Pancreas (tissue), 10 donors: ENCODE data around the gene BHLHA9. TPM values are rescaled to one million over a fixed set of nuclear protein-coding genes. Genes with fewer than 3 reads are reported as not detected.
A peak's percentile ranks its signal among the peaks of the same experiment; 100 is the strongest.

ENCODE experiments used
- ATAC-seq, 4 donors: fragments of 200-7000 bp; cut with Tn5 transposase; one replicate each; pipeline versions ENCODE4 v1.8.0 to v1.9.1; 2020; ENCODE audit warnings: mild to moderate bottlenecking in 4 of 4, moderate library complexity in 4 of 4
- DNase-seq, 6 donors: peaks; one replicate each; pipeline ENCODE4 v3.0.0-alpha.2; 2020
- FAIRE-seq: peaks from 2 replicates; lab custom pipeline; 2012; peaks lifted over from hg19 to GRCh38; lab: Jason Lieb, UNC
- H3K27ac ChIP-seq, 4 donors: fragments of 200-600 bp; sonication (generic); 1 replicate in 3 of 4; 2 replicates in 1 of 4; pipeline versions ENCODE4 v1.5.0 to v1.8.0; 2020
- H3K27me3 ChIP-seq, 4 donors: fragments of 200-600 bp; one replicate each; pipeline ENCODE4 v1.8.0; 2021
- H3K36me3 ChIP-seq, 3 donors: fragments of 200-600 bp; sonication (generic) in 1 of 3; one replicate each; pipeline versions ENCODE4 v1.5.0 to v1.8.0; 2020 to 2021
- H3K4me1 ChIP-seq, 3 donors: fragments of 200-600 bp; one replicate each; pipeline ENCODE4 v1.8.0; 2021
- H3K4me3 ChIP-seq, 4 donors: fragments of 200-600 bp; sonication (generic) in 2 of 4; one replicate each; pipeline versions ENCODE4 v1.5.0 to v1.8.0; 2020 to 2021
- H3K9me3 ChIP-seq, 4 donors: fragments of 200-600 bp; one replicate each; pipeline ENCODE4 v1.8.0; 2021
- WGBS, 2 donors: extraction: QIAGEN DNeasy Blood & Tissue Kit; methylation state at CpG; one replicate each; pipeline ENCODE4 v1.1.7; 2013; 5-methylcytosine and 5-hydroxymethylcytosine counted together
- intact Hi-C, 3 donors: fragments of 100-400 bp; cut with DNase I; formaldehyde crosslinking; loops; one replicate each; pipeline versions ENCODE4 v1.11.1 to v1.14.2; 2022
- polyA plus RNA-seq, 2 donors: library from polyadenylated mRNA; stranded (reverse); fragments of 200-250 nt; gene quantifications; one replicate each; pipeline ENCODE4 v1.2.3, GENCODE V29; 2013
- total RNA-seq, 6 donors: library from RNA; stranded (reverse); fragmentation: NEBNext Ultra II Directional in 4 of 6; extraction: Animal tissue kit (Norgen Biotek cat#: 25700) in 4 of 6; gene quantifications; one replicate each; pipeline versions ENCODE4 v1.2.1 to v1.2.4, GENCODE V29; 2021 to 2023
- TF ChIP-seq, protein P1 (sequence below), 4 donors: fragments of 200-600 bp; sonication (generic) in 3 of 4; IDR thresholded peaks; one replicate each; pipeline versions ENCODE4 v1.5.0 to v1.8.0; 2021; ENCODE audit warnings: antibody characterized with exemption in 4 of 4
- donor health status: healthy with polysubstance abuse.
- donor health status: DM: no; HTN: no; CAD: no; lungs with moderate emphysema.
- donor health status: DM: no; HTN: no; CAD: no.
- donor health status: control.
- donor health status: control.
- donor health status: Bipolar disorder and iron deficiency.
- donor health status: DM: yes; HTN: yes; CAD: no.
- donor health status: DM: no; HTN: no; CAD: no.
- donor health status: DM: no; HTN: no; CAD: no.
- donor health status: DM: yes; HTN: yes; CAD: no.

The BHLHA9 gene
- total RNA-seq, result not detected
- not detected for polyA plus RNA-seq

DNA sequence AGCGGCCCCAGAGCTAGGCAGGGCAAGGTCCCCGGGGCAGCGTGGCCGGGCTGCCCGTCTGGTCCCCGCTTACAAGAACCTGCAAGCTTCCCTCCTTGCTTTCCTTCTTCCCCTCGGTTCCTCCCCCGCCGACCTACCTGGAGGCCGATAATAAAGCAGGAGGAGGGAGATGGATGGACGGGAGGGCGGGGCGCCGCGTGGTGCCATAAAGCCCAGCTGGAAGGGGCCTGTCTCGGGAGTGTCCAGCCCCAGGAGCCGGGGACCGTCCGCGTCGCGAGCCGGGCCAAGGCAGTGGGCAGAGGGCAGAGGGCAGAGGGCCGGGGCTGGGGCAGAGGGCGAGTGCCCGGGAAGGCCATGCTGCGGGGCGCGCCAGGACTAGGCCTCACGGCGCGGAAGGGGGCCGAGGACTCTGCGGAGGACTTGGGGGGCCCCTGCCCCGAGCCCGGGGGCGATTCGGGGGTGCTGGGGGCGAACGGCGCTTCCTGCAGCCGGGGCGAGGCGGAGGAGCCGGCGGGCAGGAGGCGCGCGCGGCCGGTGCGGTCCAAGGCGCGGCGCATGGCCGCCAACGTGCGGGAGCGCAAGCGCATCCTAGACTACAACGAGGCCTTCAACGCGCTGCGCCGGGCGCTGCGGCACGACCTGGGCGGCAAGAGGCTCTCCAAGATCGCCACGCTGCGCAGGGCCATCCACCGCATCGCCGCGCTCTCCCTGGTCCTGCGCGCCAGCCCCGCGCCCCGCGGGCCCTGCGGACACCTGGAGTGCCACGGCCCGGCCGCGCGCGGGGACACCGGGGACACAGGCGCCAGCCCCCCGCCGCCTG, at the start of gene BHLHA9:
Gene BHLHA9, plus strand, starts transcription at position 235 of the 820 bp plus-strand sequence. Its CDS starts 120 bp downstream, at position 355.
- ATAC-seq (no peak), FAIRE-seq (no peak), DNase-seq (peak in 1 of 6 donors; percentile 69)
- no peaks in the 10 kb centered on the region for H3K27me3 ChIP-seq
- TF ChIP-seq, protein P1, sequence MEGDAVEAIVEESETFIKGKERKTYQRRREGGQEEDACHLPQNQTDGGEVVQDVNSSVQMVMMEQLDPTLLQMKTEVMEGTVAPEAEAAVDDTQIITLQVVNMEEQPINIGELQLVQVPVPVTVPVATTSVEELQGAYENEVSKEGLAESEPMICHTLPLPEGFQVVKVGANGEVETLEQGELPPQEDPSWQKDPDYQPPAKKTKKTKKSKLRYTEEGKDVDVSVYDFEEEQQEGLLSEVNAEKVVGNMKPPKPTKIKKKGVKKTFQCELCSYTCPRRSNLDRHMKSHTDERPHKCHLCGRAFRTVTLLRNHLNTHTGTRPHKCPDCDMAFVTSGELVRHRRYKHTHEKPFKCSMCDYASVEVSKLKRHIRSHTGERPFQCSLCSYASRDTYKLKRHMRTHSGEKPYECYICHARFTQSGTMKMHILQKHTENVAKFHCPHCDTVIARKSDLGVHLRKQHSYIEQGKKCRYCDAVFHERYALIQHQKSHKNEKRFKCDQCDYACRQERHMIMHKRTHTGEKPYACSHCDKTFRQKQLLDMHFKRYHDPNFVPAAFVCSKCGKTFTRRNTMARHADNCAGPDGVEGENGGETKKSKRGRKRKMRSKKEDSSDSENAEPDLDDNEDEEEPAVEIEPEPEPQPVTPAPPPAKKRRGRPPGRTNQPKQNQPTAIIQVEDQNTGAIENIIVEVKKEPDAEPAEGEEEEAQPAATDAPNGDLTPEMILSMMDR (IDR thresholded peaks at IDR 0.05), result no peak
- WGBS, 2 donors, result 8 to 9% methylated on average over 43 to 93 of the region's 93 CpGs
- peaks cover 0 to 7% (median 0%) of the 10 kb centered on the region in 3 donors for H3K4me1 ChIP-seq
- no peaks in the 10 kb centered on the region for H3K36me3 ChIP-seq
- intact Hi-C loops, result loop anchor here in 2 of 3 donors (10.0 kb wide), 2 partner anchors 244 to 284 kb away; partner anchors contain the start of gene INPP5K (in 2 of the 2)
- no peak within 1 kb of the TSS for H3K27ac ChIP-seq
- H3K9me3 ChIP-seq, result no peaks in the 10 kb centered on the region
- H3K4me3 ChIP-seq, result no peak within 1 kb of the TSS

GRCh38 chr17:1221209-1221608, 49.0 kb upstream of the BHLHA9 start:
- H3K27ac ChIP-seq, result no peak overlapping the region
- H3K27me3 ChIP-seq, result peaks cover 0 to 9% (median 2%) of the 10 kb centered on the region in 4 donors
- no peaks in the 10 kb centered on the region for H3K9me3 ChIP-seq
- FAIRE-seq, result no peak
- H3K4me1 ChIP-seq, result no peaks in the 10 kb centered on the region
- ATAC-seq, result no peak
- TF ChIP-seq, protein P1 (IDR thresholded peaks at IDR 0.05), result no peak
- no peak for DNase-seq
- H3K36me3 ChIP-seq, result no peaks in the 10 kb centered on the region
- WGBS, 2 donors, result 79 to 85% methylated on average over 7 of the region's 7 CpGs
- no peak overlapping the region for H3K4me3 ChIP-seq
- intact Hi-C loops, result no loop called here

DNA sequence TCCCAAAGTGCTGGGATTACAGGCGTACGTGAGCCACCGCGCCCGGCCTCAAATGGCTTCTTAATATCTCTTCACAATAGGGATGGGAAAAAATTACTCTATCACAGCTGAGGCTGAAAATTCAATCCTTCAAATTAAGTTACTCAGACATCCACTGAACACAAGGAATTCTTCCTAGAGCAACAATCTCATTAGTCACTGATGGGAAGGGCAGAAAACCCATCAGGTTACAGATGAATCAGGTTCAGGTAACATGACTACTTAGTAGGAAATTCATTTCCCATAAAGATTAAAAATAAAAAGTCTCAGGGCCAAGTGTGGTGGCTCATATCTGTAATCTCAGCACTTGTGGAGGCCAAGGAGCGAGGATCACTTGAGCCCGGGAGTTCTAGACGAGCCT, 47.9 kb upstream of the BHLHA9 start:
- 73 to 86% methylated on average over 8 of the region's 8 CpGs for WGBS, 2 donors
- H3K27ac ChIP-seq, result no peak overlapping the region
- H3K9me3 ChIP-seq, result no peaks in the 10 kb centered on the region
- intact Hi-C loops, result no loop called here
- DNase-seq (no peak), FAIRE-seq (no peak), ATAC-seq (no peak)
- no peaks in the 10 kb centered on the region for H3K4me1 ChIP-seq
- no peaks in the 10 kb centered on the region for H3K36me3 ChIP-seq
- TF ChIP-seq, protein P1 (IDR thresholded peaks at IDR 0.05), result no peak
- peaks cover 0 to under 1% (median 0%) of the 10 kb centered on the region in 4 donors for H3K27me3 ChIP-seq
- no peak overlapping the region for H3K4me3 ChIP-seq

- no peak for ATAC-seq
- peaks cover 0 to 3% (median 0%) of the 10 kb centered on the region in 3 donors for H3K4me1 ChIP-seq
- FAIRE-seq, result no peak
- DNase-seq, result no peak
- no peak overlapping the region for H3K27ac ChIP-seq
- no peak overlapping the region for H3K4me3 ChIP-seq
- no peaks in the 10 kb centered on the region for H3K27me3 ChIP-seq
- TF ChIP-seq, protein P1 (IDR thresholded peaks at IDR 0.05), result no peak
- intact Hi-C loops, result no loop called here
- no peaks in the 10 kb centered on the region for H3K36me3 ChIP-seq
- WGBS, 2 donors, result 76 to 84% methylated on average over 14 of the region's 14 CpGs
- H3K9me3 ChIP-seq, result no peaks in the 10 kb centered on the region
Measured at GRCh38 chr17:1223662-1224061, 46.6 kb upstream of the BHLHA9 start.

DNA sequence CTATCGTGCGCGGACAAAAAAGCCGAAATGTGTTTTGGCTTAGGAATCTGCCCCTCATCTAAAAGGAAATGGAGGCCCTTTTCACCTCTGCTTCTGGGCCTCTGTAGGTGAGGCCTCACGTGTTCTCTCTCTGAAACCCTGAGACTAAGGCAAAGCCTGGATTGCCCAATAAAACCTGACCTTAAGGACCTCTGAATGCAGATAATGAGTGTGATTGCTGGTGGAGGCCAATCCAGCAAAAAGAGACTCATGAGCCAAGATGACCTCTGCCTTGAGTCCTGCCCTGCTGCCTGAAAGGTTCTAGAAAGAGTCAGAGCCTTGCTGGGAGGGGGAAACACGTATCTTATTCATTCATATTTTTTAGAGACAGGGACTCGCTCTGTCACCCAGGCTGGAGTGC, 45.9 kb upstream of the BHLHA9 start:
- DNase-seq, result no peak
- 91 to 93% methylated on average over 7 of the region's 7 CpGs for WGBS, 2 donors
- FAIRE-seq, result no peak
- TF ChIP-seq, protein P1 (IDR thresholded peaks at IDR 0.05), result no peak
- Histone ChIP-seq H3K9me3 (no peaks in the 10 kb centered on the region), H3K27ac (no peak overlapping the region), H3K36me3 (no peaks in the 10 kb centered on the region), H3K4me3 (no peak overlapping the region), H3K27me3 (no peaks in the 10 kb centered on the region), H3K4me1 (peaks cover 0 to 3% (median 0%) of the 10 kb centered on the region in 3 donors)
- no peak for ATAC-seq
- intact Hi-C loops, result no loop called here
